Caco-2 (cell line): ENCODE data around the gene FMN1. TPM values are rescaled to one million over a fixed set of nuclear protein-coding genes. Genes with fewer than 3 reads are reported as not detected.

Experiments used
- BruUV-seq: library from RNA; stranded (reverse); fragments of 400-500 nt; replicated peaks from 2 replicates; lab custom pipeline; 2021; lab: Mats Ljungman, UMichigan
- CTCF ChIA-PET: fragments of 300-600 bp; sonication (Branson Sonifier 250); formaldehyde crosslinking; loops from one replicate; lab custom pipeline; 2022; ENCODE audit warnings: antibody characterized with exemption; lab: Charles Lee
- POLR2A ChIA-PET: fragments of 300-600 bp; sonication (Branson Sonifier 250); formaldehyde crosslinking; loops from one replicate; lab custom pipeline; 2022; ENCODE audit warnings: antibody characterized with exemption; lab: Charles Lee
- DNase-seq, 2 experiments: peaks; one replicate each; pipeline versions ENCODE4 v3.0.0 to v3.0.0-alpha.2; 2020 to 2022
- H3K27me3 ChIP-seq: replicated peaks from 2 replicates; pipeline ENCODE4 v1.6.0; 2011; ENCODE audit warnings: low read length; ENCODE audit not compliant: control insufficient read depth, insufficient read depth
- H3K36me3 ChIP-seq: 2 replicates; pipeline ENCODE4 v1.5.1; 2011; ENCODE audit warnings: low read length; ENCODE audit not compliant: control insufficient read depth, insufficient read depth
- H3K4me1 ChIP-seq: fragments of 250-450 bp; sonication (Bioruptor Pico); 2 replicates; pipeline ENCODE4 v1.5.1; 2020; ENCODE audit warnings: mild to moderate bottlenecking
- H3K4me3 ChIP-seq: 2 replicates; pipeline ENCODE4 v1.5.1; 2011; ENCODE audit warnings: low read depth, mild to moderate bottlenecking, control low read depth, low read length
- H3K9me3 ChIP-seq: fragments of 250-450 bp; sonication (Bioruptor Pico); 2 replicates; pipeline ENCODE4 v1.5.1; 2020; ENCODE audit warnings: mild to moderate bottlenecking, moderate library complexity
- H3K27ac Mint-ChIP-seq: one replicate; pipeline ENCODE4 v1.8.0; 2022; ENCODE audit warnings: mixed read lengths; ENCODE audit not compliant: unreplicated experiment
- H3K27me3 Mint-ChIP-seq: one replicate; pipeline ENCODE4 v1.8.0; 2022; ENCODE audit warnings: mixed read lengths; ENCODE audit not compliant: insufficient read depth, unreplicated experiment
- H3K36me3 Mint-ChIP-seq: one replicate; pipeline ENCODE4 v1.8.0; 2022; ENCODE audit warnings: mild to moderate bottlenecking, mixed read lengths; ENCODE audit not compliant: insufficient read depth, unreplicated experiment
- H3K4me1 Mint-ChIP-seq: one replicate; pipeline ENCODE4 v1.8.0; 2022; ENCODE audit warnings: low read depth, mixed read lengths; ENCODE audit not compliant: unreplicated experiment
- H3K4me3 Mint-ChIP-seq: one replicate; pipeline ENCODE4 v1.8.0; 2022; ENCODE audit warnings: mild to moderate bottlenecking, moderate library complexity, mixed read lengths; ENCODE audit not compliant: unreplicated experiment
- H3K9me3 Mint-ChIP-seq: one replicate; pipeline ENCODE4 v1.8.0; 2022; ENCODE audit warnings: mixed read lengths; ENCODE audit not compliant: unreplicated experiment
- intact Hi-C: fragments of 100-400 bp; cut with micrococcal nuclease; formaldehyde crosslinking; loops from one replicate; pipeline ENCODE4 v1.10.0; 2022; ENCODE audit not compliant: unreplicated experiment
- total RNA-seq: library from RNA; stranded (reverse); gene quantifications from 2 replicates; pipeline ENCODE4 v1.2.3, GENCODE V29; 2022
- TF ChIP-seq, protein P1 (sequence below), 2 experiments: fragments of 200-600 bp in 1 of 2; IDR thresholded peaks; 1 replicate in 1 of 2; 2 replicates in 1 of 2; pipeline versions ENCODE4 v1.5.1 to v1.8.0; 2011 to 2022; ENCODE audit warnings: antibody characterized with exemption in 1 of 2, control low read depth in 1 of 2, inconsistent platforms in 1 of 2, low read depth in 1 of 2, low read length in 1 of 2, mild to moderate bottlenecking in 1 of 2, moderate library complexity in 1 of 2; ENCODE audit not compliant: insufficient read depth in 1 of 2, severe bottlenecking in 1 of 2, unreplicated experiment in 1 of 2

Gene FMN1
- total RNA-seq, 1 experiment from 2014 or later: 1.6 TPM

DNA sequence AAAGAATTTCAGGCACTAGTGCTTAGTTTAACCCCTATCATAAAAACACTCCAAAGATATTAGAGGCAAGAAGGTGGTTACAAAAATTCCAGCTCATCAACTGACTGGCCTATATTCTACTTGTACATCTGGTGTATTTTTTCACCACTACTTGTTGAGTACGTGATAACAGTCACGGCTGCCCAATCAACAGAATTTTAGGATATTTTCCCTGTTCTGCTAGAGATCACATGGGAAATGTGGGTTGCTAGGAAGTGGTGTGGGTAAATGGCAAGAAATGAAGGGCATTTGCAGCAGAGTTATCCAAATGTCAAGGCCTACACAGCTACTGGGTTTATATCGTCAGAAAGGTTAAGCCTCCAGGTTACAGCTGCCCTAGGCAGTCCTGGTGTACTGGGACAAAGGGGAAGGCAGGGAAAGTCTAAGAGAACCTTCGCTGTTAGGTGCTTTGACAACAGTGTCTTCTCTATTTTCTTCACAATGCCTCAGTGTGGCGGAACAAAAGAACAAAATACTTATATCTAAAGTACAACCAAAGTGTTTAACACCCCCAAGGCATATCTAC, 81.9 kb downstream of the FMN1 start:
- DNase-seq: no peak
- no peaks in the 10 kb centered on the region; the same call in 1 of the 2 replicates for H3K9me3 ChIP-seq
- H3K27me3 ChIP-seq: no peaks in the 10 kb centered on the region
- H3K4me3 ChIP-seq: no peak overlapping the region
- H3K27ac Mint-ChIP-seq: no peak overlapping the region
- no peaks in the 10 kb centered on the region for H3K4me1 ChIP-seq
- H3K36me3 ChIP-seq: no peaks in the 10 kb centered on the region
- intact Hi-C loops: no loop called here
- H3K4me3 Mint-ChIP-seq: no peak overlapping the region
- TF ChIP-seq, protein P1, sequence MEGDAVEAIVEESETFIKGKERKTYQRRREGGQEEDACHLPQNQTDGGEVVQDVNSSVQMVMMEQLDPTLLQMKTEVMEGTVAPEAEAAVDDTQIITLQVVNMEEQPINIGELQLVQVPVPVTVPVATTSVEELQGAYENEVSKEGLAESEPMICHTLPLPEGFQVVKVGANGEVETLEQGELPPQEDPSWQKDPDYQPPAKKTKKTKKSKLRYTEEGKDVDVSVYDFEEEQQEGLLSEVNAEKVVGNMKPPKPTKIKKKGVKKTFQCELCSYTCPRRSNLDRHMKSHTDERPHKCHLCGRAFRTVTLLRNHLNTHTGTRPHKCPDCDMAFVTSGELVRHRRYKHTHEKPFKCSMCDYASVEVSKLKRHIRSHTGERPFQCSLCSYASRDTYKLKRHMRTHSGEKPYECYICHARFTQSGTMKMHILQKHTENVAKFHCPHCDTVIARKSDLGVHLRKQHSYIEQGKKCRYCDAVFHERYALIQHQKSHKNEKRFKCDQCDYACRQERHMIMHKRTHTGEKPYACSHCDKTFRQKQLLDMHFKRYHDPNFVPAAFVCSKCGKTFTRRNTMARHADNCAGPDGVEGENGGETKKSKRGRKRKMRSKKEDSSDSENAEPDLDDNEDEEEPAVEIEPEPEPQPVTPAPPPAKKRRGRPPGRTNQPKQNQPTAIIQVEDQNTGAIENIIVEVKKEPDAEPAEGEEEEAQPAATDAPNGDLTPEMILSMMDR (IDR thresholded peaks at IDR 0.05; ENCODE audit: insufficient read depth in 1 of 2, low read depth in 1 of 2, low read length in 1 of 2, severe bottlenecking in 1 of 2, unreplicated experiment in 1 of 2): no peak
- H3K9me3 Mint-ChIP-seq: no peaks in the 10 kb centered on the region
- ChIA-PET POLR2A (no interaction called here), CTCF (interaction anchor here (1.2 kb wide), 1 partner anchor 20 kb away, joined by 6 read pairs; no protein-coding TSS in a partner anchor)
- H3K27me3 Mint-ChIP-seq: peaks cover 7% of the 10 kb centered on the region
- BruUV-seq: no TSS peak
- no peaks in the 10 kb centered on the region for H3K36me3 Mint-ChIP-seq
- no peaks in the 10 kb centered on the region for H3K4me1 Mint-ChIP-seq

DNA sequence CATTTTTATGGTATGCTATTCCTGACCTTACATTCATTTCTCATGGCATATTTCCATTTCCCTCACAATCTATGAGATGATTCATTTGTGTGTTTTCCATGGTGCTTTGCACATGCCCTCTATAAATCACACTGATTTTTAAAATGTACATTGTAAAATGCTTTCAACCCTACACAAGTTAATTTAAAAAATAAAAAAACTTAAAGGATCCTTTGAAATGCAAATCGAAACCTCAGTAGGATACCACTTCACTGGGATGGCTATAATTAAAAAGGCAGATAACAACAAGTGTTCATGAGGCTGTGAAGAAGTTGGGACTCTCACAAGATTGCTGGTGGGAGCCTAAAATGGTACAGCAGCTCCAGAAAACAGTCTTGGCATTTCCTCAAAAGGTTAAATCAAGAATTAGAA, 83.5 kb downstream of the FMN1 start:
- Mint-ChIP-seq H3K4me1 (no peaks in the 10 kb centered on the region), H3K9me3 (no peaks in the 10 kb centered on the region), H3K36me3 (no peaks in the 10 kb centered on the region), H3K27ac (no peak overlapping the region), H3K4me3 (no peak overlapping the region), H3K27me3 (peaks cover 16% of the 10 kb centered on the region)
- ChIA-PET POLR2A (no interaction called here), CTCF (no interaction called here)
- no peaks in the 10 kb centered on the region for H3K4me1 ChIP-seq
- no peak for DNase-seq
- no peaks in the 10 kb centered on the region; the same call in 1 of the 2 replicates for H3K9me3 ChIP-seq
- H3K27me3 ChIP-seq: no peaks in the 10 kb centered on the region
- intact Hi-C loops: no loop called here
- no TSS peak for BruUV-seq
- no peak overlapping the region for H3K4me3 ChIP-seq
- no peaks in the 10 kb centered on the region for H3K36me3 ChIP-seq
- TF ChIP-seq, protein P1 (IDR thresholded peaks at IDR 0.05; ENCODE audit: insufficient read depth in 1 of 2, low read depth in 1 of 2, low read length in 1 of 2, severe bottlenecking in 1 of 2, unreplicated experiment in 1 of 2): no peak

DNA sequence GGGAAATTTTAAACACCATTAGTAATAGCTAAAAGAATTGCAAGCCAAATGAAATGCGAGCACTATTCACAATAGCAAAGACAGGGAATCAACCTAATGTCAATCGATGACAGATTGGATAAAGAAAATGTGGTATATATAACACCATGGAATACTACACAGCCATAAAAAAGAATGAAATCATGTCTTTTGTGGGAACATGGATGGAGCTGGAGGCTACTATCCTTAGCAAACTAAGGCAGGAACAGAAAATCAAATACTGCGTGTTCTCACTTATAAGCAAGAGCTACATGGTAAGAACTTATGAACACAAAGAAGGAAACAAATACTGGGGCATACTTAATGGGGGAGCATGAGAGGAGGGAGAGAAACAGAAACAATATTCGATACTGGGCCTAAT, 85.2 kb downstream of the FMN1 start:
- Histone ChIP-seq H3K9me3 (no peaks in the 10 kb centered on the region; the same call in 1 of the 2 replicates), H3K27me3 (no peaks in the 10 kb centered on the region), H3K36me3 (no peaks in the 10 kb centered on the region), H3K4me1 (no peaks in the 10 kb centered on the region), H3K4me3 (no peak overlapping the region)
- H3K27me3 Mint-ChIP-seq: peaks cover 16% of the 10 kb centered on the region
- POLR2A ChIA-PET: no interaction called here
- H3K36me3 Mint-ChIP-seq: no peaks in the 10 kb centered on the region
- no peaks in the 10 kb centered on the region for H3K4me1 Mint-ChIP-seq
- no TSS peak for BruUV-seq
- DNase-seq: no peak
- CTCF ChIA-PET: no interaction called here
- H3K9me3 Mint-ChIP-seq: no peaks in the 10 kb centered on the region
- TF ChIP-seq, protein P1 (IDR thresholded peaks at IDR 0.05; ENCODE audit: insufficient read depth in 1 of 2, low read depth in 1 of 2, low read length in 1 of 2, severe bottlenecking in 1 of 2, unreplicated experiment in 1 of 2): no peak
- intact Hi-C loops: no loop called here
- H3K4me3 Mint-ChIP-seq: no peak overlapping the region
- no peak overlapping the region for H3K27ac Mint-ChIP-seq
